ENCODE results near the gene VPS13D.
"Not testable (repeated sequence)": the region's sequence is repeated elsewhere in the genome, so short reads cannot be mapped to it uniquely, and the experiment has no call there.

Gene VPS13D

DNA sequence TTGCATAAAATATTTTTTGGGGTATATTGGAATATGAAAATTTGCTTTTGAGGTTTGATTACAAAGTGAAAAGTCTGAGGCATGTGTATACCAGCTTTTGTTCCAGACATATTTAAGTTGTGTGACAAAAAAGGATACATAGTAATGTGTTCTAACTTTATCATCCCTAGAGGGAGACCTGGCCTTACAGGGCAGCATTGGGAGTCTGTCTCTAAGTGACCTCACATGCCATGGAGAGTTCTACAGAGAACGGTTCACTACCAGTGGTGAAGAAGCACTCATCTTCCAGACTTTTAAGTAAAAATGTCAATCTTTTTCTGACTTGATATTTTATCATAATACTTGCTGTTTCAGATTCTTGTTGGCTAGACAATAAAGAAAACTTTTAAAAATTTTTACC is 61.0 kb downstream of the VPS13D start:
- DNase-seq = no peak

DNA sequence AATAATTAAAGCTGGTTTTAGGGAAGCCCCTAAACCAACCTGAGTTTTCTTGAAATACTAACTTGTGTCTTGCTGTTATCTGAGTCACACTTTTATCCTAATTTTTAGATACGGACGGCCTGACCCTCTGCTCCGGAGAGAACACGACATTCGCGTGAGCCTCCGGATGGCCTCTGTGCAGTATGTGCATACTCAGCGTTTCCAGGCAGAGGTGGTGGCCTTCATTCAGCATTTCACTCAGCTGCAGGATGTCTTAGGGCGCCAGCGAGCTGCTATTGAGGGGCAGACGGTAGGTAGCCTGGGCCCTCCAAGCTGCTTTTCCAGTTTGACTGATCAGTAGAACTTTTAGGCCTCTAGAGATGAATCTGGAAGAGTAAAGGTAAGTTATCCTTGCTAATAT is 63.6 kb downstream of the VPS13D start:
- DNase-seq = no peak

DNA sequence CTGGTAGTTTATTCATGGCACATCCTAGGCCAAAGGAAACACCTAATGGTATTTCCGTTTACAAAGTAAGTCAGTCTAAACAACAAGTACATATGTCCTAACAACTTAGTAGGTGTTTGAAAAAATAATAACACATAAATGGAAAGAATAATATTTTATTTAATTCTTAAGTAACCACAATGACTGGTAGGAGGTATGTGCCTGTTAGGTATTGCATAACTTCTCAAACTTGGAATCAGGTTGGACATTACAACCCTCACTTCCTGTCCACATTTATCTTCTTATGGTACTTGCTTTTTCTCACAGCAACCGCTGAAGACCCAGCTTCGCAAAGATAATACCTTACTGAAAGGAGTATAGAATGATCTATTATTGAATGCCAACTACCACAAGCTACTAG is 64.2 kb downstream of the VPS13D start:
- no peak for DNase-seq

DNA sequence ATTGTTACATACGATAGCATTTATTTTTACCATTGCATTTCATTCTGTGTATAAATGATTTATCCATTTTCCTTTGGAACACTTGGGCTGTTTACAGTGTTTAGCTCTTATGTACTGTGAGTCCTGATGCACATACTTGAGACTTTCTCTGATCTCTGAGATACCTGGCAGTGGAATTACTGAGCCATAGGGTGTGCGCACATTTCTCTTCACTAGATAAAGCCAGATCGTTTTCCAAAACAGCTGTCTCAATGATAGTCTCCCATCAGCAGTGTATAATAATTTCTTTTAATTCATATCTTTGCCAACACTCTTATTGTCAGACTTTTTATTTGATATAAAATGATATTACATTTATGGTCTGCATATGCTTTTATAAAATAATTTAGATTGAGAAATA is 66.2 kb downstream of the VPS13D start:
- no peak for DNase-seq

DNA sequence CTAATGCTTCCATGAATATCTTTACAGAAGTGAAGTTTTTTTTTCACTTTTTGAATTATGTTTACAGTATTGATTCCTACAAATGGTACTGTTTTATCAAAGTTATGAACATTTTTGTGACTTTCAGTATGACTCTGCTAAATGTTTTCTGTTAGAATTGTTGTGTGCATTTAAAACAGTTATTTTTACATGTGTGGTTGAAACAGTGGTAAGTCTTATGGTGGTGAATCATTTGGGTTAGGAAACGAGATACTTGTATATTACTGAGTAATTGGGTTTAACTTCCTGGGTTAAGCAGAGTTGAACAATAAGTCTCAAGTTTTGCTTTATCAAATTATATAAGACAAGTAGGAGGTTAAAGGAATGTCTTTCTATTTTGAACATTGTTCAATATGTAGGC is 66.8 kb downstream of the VPS13D start:
- no peak for DNase-seq

DNA sequence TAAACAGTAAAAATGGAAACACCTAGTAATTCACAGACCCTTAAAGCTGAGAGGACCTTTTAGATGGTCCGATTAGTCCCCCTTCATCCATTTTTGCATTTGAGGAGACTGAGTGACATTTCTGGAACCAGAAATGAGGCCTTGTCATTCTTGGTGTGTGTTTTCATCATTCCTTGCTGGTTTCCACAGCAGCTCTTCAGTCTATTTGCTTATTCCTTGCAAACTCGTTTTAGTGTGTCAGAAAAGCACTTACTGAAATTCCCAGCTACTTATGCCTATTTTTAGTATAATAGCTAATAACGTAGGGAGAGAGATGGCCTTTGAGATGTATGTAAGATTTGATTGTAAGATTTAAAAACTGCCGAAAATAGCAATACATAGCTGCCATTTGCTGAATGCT is 70.9 kb downstream of the VPS13D start:
- DNase-seq = no peak

DNA sequence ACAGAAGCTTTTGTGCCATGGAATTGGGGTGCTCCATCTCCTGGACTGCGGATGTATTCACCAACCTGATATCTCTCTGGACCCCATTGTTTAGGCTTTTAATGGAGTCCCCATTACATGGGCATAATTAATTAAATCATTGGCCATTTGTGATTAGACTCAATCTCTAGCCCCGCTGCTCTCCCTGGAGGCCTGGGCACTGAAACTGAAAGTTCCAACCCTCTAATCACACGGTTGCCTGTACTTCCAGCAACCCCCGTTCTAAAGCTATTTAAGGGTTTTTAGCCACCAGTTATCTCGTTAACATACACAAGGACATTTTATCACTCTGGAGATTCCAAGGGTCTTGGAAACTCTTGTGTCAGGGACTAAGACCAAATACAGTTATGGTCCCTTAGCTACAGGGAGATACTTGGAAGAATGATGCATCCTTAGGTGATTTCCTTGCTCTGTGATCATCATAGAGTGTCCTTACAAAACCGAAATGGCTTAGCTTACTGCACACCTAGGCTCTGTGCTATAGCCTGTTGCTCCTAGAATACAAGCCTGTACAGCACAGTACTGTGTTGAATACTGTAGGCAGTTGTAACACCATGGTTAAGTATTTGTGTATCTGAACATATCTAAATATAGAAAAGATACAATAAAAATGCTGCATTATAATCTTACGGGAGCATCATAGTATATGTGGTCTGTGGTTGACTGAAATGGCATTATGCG is 71.8 kb downstream of the VPS13D start:
- DNase-seq = no peak

DNA sequence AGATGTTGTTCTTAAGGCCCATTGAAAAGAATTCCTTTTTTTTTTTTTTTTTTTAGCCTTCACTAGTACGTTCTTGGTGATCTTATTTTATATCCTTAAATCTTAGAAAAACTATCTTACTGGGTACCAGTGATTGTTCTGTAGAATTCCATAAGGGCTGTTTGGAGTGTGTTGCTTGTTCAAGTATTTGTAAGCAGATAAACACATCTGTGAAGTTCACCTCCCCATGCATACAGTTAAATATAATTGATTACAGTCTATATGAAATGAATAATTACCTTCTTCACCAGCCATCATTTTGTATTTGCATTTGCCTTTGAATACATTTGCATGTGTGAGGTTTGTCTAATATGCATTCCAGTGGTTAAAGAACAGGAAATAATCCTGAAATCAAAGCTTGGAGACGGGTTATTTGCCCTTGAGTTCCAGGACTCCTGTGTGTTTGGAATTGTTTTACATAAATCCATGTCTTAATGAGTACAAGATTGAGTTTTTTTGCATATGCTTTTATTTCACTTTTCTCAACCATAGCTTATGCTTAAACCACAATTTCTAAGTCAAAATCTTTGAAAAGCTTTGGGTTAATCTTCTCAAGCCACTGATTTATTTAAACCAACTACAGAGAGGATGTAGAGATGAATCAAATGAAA is 73.1 kb downstream of the VPS13D start:
- no peak for DNase-seq

DNA sequence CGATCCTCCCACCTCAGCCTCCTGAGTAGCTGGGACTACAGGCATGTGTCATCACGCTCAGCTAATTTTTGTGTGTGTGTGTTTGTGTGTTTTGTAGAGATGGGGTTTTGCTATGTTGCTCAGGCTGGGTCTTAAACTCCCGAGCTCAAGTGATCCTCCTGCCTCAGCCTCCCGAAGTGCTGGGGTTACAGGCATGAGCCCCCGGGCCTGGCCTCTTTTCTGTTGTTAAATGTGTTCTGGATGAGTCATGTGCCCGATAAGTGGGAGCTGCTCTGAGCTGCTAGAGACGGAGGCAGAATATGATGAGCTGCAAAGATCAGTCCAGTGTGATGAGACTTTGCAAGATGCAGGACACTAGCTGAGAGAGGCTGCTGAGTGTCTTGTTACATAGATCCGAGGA is 75.5 kb downstream of the VPS13D start:
- no peak for DNase-seq

DNA sequence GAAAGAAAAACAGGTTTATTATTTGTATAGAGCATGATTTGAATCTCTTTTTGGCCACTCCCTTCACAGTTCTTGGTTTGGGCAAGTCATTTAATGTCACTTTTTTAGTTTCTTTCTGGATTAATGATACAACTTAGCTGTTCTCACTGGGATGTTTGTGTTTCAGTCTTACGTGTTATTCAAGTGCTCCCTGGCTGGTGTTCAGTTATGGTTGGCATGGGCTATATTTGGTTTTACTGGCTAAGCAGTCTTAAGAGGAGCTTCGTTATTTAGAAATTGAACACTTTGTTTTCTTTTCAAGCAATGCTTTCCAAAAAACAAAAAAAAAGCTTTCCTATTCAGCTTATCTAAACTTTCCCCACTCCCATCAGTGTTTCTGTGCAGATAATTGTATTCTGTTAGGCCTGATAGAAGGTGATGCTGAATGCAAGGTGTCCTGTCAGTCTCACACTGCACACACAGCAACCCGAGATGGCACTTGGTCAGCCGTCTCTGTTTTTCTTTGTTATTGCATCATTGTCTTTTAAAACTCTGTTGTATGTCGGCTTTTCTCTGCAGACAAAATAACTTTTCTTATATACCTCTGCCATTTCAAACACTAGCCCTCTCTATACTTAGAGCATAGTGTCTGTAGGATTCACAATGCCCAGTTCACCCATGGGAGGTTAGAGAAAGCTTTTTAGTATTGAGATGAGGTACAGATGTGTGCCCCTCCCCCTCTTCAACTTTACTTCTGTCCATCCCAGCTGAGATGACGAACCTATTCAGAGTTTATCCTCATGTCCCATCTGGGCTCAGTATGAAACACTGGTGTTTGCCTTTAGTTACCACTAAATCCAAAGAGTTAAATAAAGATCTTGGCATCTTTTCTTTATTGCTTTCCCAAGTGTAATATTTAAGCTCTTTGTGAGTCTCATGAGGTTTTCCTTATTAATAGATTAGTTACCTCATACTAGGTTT is 80.2 kb downstream of the VPS13D start:
- DNase-seq = no peak

DNA sequence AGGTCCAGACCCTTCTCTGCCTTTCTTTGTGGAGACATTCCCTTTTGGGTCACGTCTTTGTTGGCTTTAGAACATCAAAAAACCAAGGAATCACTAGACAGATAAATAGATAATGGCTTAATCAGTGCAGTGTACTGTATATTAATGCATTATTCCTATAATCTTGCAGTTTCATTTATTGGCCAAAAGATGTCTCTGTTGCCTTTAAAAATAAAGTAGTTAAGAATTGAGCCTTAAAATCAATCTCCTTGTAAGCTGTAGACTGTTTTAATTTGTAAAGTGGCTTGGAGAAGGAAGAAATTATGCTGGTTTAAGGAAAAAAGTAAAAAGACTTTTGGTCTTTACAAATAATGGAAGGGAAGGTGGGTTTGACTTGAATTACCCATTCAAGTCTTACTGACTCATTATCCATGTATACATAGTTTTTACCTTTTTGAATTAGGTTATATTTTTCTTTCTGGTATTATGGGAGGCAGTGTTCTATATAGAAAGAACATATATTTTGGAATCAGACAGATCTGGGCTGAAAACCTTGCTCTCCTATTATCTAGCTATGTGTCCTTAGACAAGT is 84.6 kb downstream of the VPS13D start:
- no peak for DNase-seq

DNA sequence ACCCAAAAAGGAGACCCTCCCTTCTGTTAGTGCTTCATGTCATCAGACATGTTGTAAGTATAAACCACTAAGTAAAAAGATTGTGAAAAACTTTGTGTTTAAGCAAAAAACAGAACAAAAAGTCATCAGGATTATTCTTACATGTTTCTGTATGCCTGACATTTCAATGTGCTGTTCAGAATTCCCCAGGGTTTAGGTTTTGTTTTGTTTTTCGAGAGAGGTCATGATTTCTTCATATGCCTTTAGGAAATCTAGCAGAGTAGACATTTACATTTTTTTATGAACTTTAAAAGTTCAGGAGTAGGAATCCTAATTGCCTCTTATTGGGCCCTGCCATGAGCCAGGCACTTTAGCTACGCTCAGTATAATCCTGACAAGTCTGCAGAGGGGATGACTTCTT is 85.3 kb downstream of the VPS13D start:
- DNase-seq = no peak

DNA sequence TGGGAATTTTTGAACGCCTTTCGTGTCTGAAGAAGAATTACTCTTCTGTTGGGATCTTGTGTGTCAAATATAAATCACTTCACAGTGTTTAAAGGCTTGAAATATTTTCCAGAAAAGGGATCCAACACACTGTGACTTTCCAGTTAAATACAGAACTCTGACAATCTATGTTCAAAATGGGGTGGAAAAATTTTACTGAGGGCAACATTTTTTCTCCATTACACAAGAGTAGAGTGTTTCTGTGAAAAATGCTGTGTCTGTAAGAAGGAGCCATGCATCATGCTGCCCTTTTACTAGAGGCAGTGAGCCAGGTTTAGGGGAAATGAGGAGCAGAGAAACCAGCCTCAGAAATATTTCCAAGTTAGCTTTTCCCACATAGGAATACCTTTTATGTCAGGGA is 86.5 kb downstream of the VPS13D start:
- DNase-seq = no peak

DNA sequence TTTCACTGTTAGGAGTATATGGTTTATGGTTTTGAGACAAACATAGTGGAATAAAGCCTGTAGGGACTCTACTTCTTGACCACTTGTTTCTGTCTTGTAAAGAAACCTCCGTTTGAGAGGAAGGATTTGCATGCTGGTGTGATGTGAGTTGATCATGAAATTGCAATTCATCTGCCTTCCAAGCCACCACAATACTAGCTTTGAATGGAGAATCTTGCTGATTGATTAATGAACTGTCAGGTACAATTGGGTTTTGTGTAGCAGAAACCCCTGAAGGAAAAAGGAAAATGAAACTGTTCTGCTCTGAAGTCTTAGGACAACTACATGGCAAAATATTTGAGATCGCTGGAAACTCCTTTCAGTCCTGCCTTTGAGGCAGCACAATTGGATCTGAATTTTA is 90.7 kb downstream of the VPS13D start:
- no peak for DNase-seq

DNA sequence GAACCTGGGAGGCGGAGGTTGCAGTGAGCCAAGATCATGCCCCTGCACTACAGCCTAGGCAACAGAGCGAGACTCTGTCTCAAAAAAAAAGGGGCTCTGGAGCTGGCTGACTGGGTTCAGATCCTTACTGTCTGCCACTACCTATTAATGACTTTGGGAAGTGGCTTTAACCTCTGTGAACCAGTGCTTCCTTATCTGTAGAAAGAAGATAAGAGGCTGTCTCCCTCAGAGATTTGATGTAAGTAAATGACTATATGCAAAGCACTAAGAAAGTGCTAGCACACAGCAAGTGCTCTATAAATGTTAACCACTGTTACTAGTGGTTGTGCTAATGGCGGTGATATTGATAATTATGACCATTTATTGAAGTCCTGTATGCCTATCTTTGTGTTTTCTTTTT is 94.6 kb downstream of the VPS13D start:
- DNase-seq = no peak

DNA sequence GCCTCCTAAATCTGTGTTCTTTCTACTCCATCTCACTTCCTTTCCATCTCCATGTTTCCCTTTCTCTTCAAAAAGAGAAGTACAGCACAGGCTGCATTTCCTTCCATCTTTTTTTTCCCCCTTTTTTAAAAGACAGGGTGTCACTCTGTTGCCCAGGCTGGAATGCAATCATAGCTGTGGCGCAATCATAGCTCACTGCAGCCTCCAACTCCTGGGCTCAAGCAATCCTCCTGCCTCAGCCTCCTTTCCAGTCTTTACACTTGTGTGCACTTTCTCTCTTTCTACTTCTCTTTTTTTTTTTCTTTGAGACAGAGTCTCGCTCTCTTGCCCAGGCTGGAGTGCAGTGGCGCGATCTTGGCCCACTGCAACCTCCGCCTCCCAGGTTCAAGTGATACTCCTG is 95.1 kb downstream of the VPS13D start:
- DNase-seq = not testable (repeated sequence)

DNA sequence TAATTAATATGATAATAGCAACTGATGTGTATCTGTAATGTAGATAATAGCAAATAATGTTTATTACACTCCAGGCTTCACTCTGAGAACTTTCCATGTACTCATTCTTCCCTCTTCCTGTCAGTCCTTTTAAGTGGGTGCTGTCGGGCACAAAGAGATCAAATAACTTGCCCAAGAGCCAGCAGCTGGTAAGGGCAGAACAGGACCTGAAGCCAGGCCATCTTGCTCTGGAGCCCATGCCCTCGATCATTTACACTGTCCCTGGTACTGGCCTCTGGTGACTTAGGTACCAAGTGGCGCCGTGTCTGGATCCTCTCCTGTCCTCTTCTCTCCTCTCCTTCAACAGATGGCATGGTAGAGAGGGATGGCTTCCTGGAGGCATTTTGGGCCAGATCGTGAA is 97.2 kb downstream of the VPS13D start:
- no peak for DNase-seq

DNA sequence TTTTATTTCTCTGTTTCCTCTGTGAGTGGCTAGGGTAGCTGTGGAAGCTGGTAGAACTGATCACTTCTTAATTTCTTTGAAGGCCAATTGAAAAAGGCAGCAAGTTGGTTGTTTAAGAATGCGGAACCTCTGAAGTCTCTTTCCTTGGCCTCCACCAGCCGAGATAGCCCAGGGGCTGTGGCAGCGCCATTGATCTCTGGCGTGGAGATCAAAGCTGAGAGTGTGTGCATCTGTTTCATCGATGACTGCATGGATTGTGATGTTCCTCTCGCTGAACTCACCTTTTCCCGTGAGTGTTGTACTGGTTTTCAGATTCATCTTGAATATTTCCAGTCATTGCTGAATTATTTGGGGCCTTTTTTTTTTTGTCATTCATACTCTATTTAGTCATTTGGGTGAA is 97.7 kb downstream of the VPS13D start:
- DNase-seq = no peak

DNA sequence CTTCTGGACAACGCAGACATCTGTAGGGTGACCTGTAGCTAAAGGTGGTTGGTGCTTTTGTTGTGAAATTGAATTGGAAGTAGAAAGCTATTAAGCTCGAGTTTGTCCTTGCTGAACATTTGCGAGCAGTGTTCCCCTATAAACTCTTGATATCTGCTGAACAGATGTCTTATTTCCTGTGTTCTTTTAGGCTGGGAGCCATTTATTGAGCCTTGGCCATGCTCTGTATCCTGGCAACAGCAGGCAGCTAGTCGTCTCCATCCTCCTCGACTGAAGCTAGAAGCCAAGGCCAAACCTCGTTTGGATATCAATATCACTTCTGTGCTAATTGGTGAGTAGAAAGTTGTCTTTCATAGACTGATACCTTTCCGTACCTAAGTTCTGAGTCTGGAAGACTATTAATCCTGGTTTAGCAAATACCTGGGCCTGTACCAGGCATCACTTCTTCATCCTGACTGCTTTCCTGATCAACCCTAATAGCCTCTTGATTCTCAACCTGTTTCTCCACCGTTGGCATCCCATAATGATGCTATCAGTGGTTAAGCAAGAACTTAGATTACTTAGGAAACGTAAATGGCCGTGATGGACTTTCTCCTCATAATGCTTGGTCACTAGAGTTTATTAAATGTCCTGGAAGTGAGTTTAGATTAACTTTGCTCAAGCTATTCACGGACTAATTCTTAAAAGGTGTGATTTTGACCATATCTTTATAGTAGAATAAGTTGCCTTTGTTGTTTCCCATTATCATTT is 103.4 kb downstream of the VPS13D start:
- DNase-seq = no peak

DNA sequence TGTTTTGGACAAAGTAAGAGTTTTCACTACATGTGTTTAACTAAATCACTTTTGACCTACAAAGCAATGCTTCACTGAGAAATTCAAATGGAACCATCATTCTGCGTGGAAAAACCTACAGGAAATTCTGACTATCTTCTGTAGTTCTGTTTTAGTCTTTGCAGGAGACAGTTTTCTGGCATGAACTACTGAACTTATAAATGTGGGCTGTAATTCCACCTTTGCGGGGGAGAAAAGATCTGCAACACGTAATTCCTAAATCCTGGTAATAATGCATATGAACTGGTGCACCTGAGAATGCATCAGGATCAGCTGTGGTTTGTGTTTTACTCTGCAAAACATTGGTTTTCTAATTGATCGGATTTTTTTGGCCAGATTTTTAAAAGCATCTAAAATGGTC is 106.0 kb downstream of the VPS13D start:
- no peak for DNase-seq

DNA sequence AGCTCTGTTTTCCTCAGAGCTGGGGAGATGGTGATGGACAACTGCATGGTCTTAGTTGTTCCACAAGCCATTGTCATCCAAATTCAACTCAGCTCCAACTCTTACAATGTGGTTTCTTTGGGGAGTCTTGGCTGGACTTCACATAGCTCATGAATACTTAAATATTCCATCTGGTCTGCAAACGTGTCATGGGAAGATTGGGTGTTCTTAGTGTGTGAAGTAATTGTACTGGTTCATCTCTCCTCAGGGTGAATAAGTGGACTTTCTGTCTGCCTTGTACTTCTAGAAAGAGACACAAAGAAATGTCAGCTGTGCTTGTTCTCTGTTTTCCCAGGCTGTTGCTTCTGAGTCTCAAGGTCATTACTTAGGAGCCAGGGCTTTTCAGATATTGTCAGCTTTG is 106.6 kb downstream of the VPS13D start:
- DNase-seq = no peak

DNA sequence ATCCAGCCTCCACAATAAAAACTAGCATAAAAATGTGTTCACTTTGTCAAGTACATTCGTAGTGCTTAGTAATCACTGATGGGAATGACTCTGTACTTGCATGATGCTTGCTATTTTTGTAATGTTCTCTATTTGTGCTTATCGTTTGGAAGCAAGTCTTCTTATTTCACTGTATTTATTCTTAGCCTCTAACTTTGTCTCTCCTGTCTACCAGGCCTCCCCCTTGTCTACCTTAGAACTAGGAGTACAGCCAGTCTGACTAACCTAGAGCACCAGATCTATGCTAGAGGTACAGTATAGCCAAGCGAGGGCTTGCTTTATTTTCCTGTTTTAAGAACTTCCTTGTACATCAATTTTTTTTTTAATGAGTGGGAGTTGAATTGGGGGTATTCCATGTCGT is 108.2 kb downstream of the VPS13D start:
- DNase-seq = no peak

DNA sequence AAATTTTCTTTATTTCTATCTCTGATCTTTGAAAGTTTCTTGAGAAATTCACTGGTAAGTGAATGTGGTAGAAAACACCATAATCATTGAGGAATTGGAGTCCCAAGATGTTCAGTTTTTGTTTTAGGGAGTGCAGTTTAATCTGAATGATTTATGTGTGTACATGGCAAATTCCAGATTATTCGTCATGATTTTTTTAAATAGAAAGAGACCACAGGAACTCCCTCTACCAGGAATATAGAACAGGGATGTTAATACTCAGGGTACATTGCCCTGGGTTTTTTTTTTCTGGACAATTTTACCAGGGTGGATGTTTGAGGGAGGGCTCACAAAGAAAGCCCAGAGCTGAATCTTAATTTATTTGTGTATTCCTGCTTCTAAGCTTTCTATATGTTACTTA is 109.0 kb downstream of the VPS13D start:
- no peak for DNase-seq
